Stimulated activated CD4-positive, alpha-beta T cell treated with anti-CD3 and anti-CD28 coated beads, Interleukin-1b, Interleukin-23, amount 100 ng/mL, for 4 hours (primary cell): Measurements from ENCODE around the gene MTUS2.

ENCODE experiments used
- DNase-seq, 2 donors: peaks; one replicate each; pipeline ENCODE4 v3.0.0-alpha.2; 2020; ENCODE audit warnings: low read depth in 2 of 2

MTUS2 gene

DNA sequence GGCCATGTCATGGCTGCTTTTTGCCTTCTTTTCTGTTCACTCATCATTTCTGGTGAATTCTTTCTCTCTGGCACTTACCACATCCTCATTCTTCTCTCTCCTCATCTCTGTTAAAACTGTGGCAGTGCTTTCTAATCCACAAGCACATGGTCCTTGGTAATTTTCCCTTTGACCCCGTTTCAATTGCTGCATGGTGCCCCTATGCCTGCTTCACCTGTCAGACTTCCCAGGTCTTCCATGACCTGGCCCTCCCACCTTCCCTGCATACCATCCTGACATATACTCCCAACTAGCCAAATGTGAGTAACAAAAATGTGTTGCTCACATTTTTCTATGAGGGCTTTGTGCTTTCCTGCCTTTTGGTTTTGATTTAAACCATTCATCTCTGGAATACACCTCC lies 286.5 kb downstream of the MTUS2 start:
- DNase-seq, result no peak

DNA sequence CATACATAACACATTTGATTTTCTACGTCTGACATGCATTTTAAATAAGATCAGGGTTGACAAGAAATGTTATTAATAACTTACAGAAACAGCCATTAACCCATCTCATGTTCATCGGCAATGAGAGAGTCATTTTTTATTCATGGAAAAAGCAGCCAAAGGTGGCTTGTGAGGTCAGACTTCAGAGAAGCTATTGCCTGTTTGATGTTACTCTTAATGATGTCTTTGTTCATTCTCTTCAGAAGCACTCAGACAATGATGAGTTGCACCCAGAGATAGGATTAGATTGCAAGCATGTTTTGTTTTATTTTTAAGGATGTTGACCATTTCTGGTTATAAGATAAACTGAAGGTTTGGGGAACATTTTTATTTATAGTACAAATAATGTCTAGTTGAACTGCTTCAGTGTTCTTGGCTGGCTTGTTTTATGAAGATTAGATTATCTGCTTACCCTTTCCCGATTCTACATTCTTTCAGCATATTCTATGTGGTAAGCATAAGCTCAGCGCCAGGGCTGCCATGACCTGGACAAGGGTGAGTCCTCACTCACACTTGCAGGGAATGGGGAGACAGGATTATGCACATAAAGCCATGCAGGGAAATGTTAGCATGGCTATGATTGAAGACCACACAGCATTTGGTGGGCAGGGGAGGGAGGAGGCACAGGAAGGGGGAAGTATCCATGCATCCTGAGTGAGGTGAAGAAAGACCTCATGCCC lies 288.1 kb downstream of the MTUS2 start:
- DNase-seq, result no peak

DNA sequence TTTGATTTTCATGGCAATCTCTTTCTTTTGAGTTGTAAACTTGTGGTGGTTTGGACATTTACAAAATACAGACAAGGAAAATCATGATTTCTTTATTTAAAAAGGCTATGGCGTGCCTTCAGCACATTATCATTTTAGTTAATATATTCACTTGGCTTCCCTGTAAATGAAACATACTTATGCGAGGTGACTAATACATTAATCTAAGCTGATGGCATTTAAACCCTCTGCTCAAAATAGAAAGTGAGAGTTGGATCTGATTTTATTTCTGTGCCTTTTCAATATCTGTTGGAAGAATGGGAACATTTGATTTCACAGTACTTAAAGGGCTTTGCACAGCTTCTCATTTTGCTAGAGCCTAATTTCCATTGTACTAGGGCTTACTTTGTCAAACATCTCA lies 289.8 kb downstream of the MTUS2 start:
- no peak for DNase-seq

DNA sequence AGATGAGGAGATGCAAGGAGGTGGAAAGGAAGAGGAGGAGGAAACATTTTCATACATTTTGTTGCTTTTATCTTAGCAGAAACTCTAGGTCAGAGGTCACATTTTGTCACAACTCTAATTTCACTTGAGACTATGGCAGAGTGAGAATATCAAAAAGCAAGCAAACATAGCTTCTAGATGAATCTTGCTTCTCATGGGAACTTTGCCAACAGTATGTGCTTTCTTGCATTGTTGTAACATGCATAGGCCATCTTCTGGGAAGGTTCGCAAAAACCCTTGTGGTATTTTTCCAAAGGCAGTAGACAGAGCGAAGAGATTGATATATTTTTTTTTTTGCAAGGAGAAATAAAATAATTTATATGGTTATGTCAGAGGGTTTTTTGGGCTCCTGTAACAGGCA lies 291.3 kb downstream of the MTUS2 start:
- no peak for DNase-seq

DNA sequence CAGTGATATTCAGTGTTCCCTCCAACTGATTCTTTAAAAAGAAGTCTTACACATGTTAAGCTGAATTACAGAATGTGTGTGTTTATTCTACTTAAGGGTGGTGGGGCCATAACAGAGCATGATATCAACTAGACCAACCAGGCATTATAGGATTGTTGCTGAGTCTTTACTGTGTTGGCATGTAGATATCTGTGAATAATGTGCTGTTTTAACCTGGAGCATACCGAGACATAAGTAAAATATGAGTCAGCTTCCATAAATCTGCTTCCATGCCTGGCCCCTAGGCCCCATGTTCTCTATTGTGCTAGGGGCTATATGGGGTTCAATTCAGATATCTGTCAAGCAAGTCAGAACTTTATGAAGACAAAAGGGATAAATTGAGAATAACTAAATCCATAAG lies 295.7 kb downstream of the MTUS2 start:
- no peak for DNase-seq

DNA sequence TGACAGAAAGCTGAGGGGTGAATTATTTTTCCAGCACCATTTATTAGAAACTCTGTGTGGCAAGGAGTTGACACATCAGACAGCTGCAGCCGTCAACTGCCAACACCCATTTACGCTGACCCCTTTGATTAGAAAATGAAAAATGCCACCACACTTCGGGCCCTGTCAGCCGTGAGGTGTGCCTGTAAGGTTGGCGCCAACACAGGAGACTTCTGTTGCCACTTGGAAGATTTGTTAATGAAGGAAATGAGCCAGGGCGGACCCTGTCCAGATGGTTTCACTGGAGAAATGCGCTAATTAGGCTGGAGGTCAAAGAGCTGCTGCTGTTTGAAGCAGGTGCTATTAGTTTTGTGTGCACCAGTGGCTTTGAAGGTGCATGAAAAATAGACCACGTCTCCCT lies 297.5 kb downstream of the MTUS2 start:
- no peak for DNase-seq

DNA sequence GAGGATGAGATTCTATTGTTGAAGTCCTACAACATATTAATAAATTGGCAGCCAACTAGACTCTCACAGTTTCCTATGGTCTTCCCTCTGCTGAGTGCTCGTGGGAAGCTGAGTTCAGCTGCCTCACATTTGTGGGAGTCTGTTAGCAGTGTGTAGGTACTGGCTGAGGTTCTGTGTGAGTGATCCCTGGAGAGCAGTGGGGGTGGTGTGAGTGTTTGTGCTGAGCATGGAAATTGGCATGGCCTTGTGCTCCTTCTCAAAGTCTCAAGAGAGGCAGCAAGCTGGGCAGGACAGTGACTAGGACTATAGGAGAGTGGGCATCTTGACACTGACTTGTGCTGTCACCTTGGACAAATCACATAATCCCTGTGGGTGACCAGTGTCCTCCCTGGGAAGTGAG lies 298.3 kb downstream of the MTUS2 start:
- DNase-seq, result no peak

DNA sequence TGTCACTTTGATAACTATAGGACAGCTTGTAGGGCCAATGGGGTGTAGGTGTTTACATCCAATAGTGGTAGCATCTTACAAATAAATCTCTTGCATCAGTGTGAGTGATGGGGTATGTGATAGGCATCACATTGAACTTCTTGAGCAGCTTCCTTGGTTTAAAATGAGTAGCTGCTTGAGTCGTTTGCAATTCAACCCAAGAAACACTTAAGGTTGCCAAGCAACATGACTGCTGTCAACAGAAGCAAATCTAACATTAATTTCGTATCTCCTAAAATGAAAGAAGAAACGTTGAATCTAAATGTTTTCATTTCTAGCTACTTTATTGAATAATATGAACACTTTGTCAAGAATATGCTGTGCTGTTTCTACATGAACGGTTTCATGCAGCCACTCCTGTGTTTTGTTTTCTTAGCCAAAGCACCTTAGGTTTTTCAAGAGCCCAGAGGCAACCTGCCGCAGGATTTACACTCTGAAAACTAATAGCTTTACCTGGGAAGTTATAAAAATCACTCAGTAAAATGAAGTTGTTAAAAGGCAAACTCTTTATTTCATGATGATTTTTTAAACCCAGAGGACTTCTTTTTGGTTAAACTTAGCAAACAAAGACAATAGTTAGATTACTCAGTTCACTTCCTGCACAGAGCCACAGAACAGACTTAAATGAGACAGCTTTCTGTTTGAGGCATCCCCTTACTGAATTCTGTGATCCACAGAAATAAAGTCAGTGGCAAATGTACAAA lies 305.2 kb downstream of the MTUS2 start:
- no peak for DNase-seq

DNA sequence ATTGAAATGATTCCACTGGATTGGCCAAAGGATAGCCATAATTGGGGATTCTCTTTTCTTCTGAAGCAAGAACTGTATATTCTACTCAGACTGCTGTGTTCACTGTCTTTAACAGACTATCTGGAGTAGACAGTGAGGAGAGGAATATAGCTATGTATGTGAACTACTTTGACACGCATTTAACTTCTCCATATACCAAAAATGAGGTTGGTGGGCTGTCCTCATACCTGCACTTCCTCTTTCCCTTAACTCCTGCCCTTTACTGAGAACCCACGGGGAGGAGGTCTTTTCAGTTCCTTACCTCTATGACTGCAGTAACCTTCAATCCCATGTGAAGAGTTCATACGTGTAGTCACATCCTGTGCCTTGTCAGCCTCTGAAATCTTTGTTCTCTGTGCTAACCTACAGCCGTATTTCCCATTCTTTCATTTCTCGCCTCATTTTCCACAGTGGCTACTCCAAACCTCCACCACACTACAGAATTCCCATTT lies 305.8 kb downstream of the MTUS2 start:
- DNase-seq, result no peak

DNA sequence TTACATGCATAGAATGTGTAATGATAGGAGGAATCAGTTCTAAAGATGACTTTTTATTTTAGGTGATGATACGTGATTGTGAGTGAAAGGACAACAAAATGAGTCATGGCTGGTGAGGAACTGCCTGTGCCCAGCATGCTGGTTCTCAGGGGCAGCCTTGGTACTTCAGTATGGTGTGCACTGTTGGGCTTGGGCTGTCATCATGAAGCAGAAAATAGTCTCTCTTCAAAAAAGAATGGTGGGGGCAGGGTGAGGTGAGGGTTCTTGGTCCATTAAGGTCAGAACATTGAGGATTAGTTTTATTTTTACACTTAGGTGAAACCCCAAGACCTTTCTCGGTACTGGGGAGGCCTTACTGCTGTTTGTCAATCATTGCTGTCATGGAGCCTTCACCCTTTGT lies 309.5 kb downstream of the MTUS2 start:
- no peak for DNase-seq

DNA sequence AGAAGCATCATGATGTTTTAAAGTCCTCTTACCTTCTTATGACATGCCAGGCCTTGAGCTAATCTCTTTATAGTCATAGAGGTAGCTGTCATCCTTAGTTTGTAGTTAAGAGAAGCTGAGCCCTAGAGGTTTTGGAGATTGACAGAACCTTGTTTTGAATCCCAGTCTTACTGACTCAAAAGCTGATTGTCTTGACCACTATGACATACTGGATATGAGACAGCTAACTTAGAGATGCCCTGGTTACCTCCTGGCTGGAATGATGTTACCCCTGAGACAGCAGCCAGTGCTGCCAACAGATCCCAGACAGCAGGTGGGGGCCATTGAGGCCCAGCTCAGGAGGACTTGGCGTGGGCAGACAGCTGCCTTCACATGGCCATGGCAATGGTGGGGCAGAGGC lies 311.0 kb downstream of the MTUS2 start:
- no peak for DNase-seq

DNA sequence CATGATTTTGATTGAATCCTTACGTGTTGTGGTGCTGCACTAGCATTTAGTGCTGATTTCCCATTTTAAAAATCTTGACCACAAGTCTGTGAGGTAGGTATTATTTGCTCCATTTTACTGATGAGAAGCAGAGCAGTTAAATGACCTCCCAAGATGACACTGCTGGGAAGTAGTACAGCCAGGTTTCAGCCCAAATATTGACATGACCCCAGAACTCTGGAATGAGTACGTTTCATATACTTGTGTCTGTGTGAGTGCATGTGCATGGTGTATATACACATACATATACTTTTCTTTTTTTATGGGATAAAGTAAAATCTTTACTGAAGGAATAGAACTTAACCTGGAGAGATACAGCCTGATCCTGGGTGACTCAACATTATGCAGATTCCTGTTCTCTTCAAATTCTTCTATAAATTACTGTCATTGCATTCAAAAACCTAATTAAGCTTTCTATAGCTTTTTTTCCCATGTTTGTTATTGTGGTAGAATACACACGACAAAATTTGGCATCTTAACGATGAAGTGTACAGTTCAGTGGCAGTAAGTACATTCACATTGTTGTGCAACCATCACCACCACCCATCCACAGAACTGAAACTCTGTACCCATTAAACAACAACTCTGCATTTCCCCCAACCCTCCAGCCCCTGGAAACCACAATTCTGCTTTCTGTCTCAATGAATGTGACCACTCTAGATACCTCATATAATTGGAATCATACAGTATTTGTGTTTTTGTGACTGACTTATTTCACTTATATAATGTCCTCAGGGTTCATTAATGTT lies 311.9 kb downstream of the MTUS2 start:
- DNase-seq, result no peak

DNA sequence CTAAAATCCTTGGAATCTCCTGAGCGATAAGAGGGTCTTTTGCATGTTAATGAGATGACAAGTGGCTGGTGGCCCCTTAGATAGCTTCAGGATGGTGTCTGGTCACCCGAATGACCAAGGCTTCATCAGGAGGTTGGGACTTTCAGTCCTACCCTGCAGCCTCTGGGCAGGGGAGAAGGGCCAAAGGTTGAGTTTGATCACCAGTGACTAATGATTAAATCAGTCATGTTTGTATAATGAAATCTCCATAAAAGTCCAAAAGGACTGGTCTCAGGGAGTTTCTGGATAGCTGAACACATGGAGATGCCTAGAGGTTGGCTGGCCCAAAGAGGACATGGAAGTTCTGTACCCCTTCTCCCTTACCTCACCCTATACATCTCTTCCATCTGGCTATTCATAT lies 316.2 kb downstream of the MTUS2 start:
- no peak for DNase-seq

DNA sequence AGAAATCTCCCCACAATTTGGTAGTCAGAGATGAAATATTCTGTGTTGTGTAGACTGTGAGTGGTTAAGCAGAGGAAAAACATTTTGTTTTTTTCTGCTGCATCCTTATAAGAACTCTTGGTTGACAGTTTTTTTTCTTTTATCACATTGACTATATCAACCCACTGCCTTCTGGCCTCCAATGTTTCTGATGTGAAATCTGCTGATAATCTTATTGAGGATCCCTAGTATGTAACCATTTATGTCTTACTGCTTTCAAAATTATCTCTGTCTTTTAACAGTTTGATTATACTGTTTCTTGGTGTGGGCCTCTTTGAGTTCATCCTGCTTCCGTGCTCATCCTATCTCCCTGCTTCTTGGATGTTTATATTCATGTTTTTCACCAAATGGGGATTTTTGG lies 316.9 kb downstream of the MTUS2 start:
- no peak for DNase-seq

DNA sequence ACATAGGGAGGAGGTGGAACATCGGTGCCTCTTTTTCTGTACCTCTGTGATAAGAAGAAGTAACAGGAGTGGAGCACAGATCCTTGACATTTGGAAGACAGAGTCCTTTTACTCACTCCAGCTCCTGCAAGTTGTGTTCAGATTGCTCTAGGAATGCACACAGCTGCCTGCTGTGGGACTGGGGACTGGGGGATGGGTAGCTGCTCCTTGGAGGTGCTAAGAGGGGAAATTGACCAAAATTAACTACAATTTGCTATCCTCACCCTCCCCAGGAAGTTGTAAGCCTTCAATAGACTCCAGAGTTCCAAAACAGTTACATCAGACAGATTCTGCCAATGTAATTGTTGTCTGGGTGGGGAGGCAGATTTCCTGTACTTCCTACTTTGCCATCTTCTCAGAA lies 317.9 kb downstream of the MTUS2 start:
- no peak for DNase-seq

DNA sequence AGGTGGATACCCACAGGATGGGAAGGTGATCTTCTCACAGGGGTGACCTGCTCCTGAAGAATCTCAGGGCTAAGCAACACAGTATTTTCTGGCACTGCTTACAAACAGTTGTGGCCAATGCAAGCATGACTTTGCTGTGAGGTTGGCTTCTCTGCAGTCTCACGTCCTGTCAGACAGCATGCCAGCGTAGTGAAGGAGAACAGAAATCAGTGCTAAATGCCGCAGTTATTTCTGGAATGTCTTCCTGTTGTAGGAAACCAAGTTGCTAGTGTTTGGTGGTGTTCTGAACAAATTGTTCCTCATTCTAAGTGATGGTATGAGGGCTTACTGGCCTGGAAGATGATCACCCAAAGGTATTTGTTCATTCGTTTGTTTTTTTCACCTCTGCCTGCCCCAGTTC lies 320.1 kb downstream of the MTUS2 start:
- no peak for DNase-seq

DNA sequence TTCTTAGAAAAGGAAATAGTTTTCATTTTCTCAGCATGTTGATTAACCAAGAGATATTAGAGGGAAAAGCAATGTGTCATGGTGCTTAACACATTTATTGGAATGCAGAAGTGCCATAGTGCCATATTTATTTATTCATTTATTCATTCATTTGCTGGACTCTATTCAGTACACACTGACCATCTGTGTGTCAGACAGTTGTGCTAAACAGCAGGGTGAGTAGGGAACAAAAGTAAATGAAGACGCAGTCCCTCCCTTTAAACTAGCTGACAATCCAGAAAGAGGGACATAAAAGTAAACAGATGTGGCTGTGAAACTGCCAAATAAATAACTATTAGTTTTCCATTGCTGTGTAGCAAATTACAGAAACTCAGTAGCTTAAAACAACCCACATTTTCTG lies 323.7 kb downstream of the MTUS2 start:
- no peak for DNase-seq

DNA sequence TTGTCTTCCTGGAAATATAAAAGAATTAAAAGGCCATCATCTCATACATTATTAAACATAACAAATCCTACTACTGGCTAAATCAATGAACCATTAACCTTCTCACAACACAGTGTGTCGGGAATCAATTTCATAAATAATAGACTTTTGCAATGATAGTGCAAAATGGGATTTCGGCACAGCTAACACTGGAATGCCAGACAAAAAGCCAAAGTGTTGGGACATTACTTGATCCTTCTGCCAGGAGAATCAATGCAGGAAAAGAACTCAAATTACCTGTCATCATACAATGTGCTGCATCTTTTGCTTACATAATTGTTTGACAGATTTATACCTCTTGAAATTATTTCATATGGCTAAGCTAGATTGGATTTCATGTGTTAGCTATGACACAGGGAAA lies 334.3 kb downstream of the MTUS2 start:
- DNase-seq, result no peak

DNA sequence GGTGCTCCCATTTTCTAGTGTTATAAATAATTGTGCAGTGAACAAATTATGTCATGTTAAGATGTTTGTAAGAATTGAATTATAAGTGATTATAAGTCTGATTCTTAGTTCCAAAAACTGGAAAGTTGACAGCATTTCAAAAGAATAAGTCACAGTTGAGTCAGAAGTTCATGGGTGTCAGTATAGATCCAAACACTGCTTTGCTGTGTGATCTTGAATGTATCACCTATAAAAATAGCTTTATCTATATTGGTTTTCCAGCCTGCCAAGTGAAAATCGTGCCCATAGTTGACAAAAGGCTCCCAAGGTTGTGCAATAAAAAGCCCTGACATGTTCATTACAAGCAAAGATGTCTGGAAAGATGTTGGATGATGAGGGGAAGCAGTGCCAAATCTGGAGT lies 336.0 kb downstream of the MTUS2 start:
- no peak for DNase-seq

DNA sequence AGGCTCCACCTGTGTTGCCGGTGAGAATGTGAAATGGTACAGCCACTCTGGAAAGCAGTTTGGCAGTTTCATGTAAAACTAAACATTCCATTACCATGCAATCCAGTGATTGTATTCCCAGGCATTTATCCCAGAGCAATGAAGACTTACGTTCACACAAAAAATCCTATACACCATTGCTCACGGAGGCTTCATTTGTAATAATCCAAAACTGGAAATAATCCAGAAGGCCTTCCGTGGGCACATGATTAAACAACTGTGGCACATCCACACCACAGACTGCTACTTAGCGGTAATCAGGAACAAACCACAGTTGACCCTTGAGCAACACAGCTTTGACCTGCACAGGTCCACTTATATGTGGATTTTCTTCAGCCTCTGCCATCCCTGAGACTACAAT lies 339.7 kb downstream of the MTUS2 start:
- no peak for DNase-seq

DNA sequence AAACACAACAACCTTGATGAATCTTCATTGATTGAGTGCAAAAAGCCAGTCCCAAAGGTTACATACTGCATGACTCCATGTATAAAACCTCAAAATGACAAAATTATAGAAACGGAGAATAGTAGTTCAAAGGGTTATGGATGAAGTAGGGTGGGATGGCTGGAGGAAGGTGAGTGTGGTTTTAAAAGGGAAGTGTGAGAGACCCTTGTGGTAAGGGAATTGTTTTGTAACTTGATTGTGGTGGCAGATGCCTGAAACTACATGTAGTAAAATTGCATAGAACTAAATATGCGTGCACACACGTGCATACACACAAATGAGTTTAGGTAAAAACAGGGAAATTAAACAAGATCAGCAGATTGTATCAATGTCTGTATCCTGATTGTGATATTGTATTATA lies 340.7 kb downstream of the MTUS2 start:
- DNase-seq, result no peak

DNA sequence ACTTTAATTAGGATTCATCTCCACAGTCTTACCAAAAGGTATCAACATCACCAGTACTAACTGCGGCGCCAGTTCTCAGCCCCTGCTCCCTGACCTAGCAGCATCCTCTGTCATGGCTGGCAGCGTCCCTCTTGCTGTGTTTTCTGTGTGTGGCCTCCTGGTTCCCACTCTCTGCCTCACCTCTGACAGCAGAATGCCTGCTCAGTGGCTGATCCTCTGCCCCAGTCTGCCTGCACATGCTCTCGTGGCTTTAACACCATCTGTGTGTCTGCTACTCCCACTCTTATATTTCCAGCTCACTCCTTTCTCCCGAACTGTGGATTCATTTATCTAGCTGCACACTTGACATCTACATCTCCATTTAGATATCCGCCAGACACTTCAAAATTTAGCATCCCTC lies 341.5 kb downstream of the MTUS2 start:
- no peak for DNase-seq
